Stimulated activated naive CD8-positive, alpha-beta T cell treated with anti-CD3 and anti-CD28 coated beads, Interleukin-15, Interleukin-2, amounts not matched to agents 100 ng/mL and 50 ng/mL, for 24 hours (primary cell): ENCODE measurements around the gene EIF2S1.
"Not testable (repeated sequence)": the region's sequence is repeated elsewhere in the genome, so short reads cannot be mapped to it uniquely, and the experiment has no call there.

Experiments
- H3K27ac Mint-ChIP-seq: one replicate; pipeline ENCODE4 v1.8.0; 2021; ENCODE audit warnings: mild to moderate bottlenecking, mixed read lengths
- H3K27me3 Mint-ChIP-seq: one replicate; pipeline ENCODE4 v1.8.0; 2021; ENCODE audit warnings: mixed read lengths
- H3K36me3 Mint-ChIP-seq: one replicate; pipeline ENCODE4 v1.8.0; 2021; ENCODE audit warnings: low read depth, mixed read lengths
- H3K4me1 Mint-ChIP-seq: one replicate; pipeline ENCODE4 v1.8.0; 2021; ENCODE audit warnings: low read depth, mixed read lengths
- H3K4me3 Mint-ChIP-seq: one replicate; pipeline ENCODE4 v1.8.0; 2021; ENCODE audit warnings: mild to moderate bottlenecking, mixed read lengths
- H3K9me3 Mint-ChIP-seq: one replicate; pipeline ENCODE4 v1.8.0; 2021; ENCODE audit warnings: mixed read lengths

The EIF2S1 gene

DNA sequence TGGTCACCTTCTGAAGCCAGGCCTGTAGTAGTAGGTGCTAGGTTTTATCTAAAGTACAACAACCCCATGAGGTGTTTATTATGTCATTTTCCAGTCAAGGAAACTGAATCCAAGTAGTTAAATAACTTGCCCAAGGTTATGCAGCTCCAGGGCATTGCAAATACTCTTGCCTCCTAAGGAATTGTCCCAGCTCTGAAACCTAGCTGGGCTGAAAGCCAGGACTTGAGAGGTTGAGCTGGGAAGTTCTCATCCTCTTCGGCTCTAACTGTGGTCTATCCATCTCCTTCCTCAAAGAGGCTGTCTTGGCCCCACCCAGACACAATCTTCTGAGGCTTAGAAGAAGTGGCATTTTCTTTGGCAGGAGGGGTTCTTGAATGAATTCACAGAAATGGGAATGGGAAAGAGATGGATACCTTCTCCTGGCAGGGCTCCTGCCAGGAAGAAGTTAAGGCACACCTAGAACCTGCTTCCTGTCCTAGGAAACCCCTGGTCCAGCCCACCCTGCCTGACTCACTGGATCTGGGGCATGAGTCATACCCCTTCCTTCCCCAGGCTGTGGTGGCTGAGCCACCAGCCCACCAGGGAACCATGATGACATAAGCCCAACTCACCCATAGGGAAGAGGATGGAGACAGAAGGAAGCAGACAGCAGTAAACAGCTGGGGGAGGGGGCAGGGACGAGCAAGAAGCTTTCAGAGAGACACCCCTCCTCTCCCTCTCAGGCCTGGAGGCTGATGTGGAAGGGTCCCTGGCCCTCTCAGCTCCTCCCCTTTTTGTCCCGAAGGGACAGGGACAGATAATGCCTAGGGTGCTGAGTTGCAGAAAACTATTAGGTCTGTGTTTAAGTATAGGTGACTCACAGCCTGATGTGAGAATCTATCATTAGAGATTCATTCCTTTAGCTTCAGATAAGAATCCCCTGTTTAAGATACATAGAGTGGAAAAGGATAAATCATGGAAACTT, 54.0 kb downstream of the EIF2S1 start:
- no peaks in the 10 kb centered on the region for H3K36me3 Mint-ChIP-seq
- no peaks in the 10 kb centered on the region for H3K9me3 Mint-ChIP-seq
- peaks cover 16% of the 10 kb centered on the region for H3K27me3 Mint-ChIP-seq
- no peak overlapping the region for H3K27ac Mint-ChIP-seq
- no peak overlapping the region for H3K4me3 Mint-ChIP-seq
- peaks cover 21% of the 10 kb centered on the region for H3K4me1 Mint-ChIP-seq

DNA sequence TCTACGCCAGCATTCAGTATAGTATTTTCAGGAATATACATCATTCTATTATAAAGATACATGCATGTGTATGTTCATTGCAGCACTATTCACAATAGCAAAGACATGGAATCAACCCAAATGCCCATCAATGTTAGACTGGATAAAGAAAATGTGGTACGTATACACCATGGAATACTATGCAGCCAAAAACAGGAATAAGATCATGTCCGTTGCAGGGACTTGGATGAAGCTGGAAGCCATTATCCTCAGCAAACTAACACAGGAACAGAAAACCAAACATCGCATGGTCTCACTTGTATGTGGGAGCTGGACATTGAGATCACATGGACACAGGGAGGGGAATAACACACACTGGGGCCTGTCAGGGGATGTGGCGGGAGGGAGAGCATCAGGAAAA, 55.5 kb downstream of the EIF2S1 start:
- H3K27ac Mint-ChIP-seq, H3K4me3 Mint-ChIP-seq, H3K9me3 Mint-ChIP-seq, H3K36me3 Mint-ChIP-seq: not testable (repeated sequence)
- H3K4me1 Mint-ChIP-seq, result peaks cover 21% of the 10 kb centered on the region
- H3K27me3 Mint-ChIP-seq, result peaks cover 13% of the 10 kb centered on the region

DNA sequence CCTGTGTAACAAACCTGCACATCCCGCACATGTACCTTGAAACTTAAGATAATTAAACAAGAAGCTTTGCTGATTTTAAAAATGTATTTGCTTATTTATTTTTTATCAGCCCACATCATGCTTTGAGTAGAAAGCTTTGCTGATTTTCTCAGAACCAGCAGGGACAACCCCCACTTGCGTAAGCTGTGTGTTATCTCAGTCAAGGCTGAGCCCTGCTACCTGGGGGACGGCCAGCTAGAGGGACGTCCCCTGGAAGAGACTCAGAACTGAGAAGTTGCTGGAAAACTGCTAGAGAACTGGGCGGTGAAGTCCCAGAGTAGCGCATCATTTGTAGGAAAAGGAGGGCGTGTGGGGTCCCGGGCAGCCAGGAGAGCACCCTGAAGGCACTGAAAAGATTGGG, 56.0 kb downstream of the EIF2S1 start:
- Mint-ChIP-seq H3K27me3 (peaks cover 8% of the 10 kb centered on the region), H3K27ac (no peak overlapping the region), H3K4me3 (no peak overlapping the region), H3K9me3 (no peaks in the 10 kb centered on the region), H3K4me1 (peaks cover 21% of the 10 kb centered on the region), H3K36me3 (no peaks in the 10 kb centered on the region)

- Mint-ChIP-seq H3K27me3 (peaks cover 5% of the 10 kb centered on the region), H3K4me1 (peaks cover 21% of the 10 kb centered on the region), H3K36me3 (no peaks in the 10 kb centered on the region), H3K4me3 (no peak overlapping the region), H3K27ac (no peak overlapping the region), H3K9me3 (no peaks in the 10 kb centered on the region)
Measured at GRCh38 chr14:67416810-67417209, 56.7 kb downstream of the EIF2S1 start.

- no peaks in the 10 kb centered on the region for H3K9me3 Mint-ChIP-seq
Measured at GRCh38 chr14:67417633-67418032, 57.5 kb downstream of the EIF2S1 start.

GRCh38 chr14:67418401-67419191, 58.5 kb downstream of the EIF2S1 start:
- Mint-ChIP-seq H3K9me3 (no peaks in the 10 kb centered on the region), H3K36me3 (no peaks in the 10 kb centered on the region), H3K4me1 (peaks cover 16% of the 10 kb centered on the region), H3K27me3 (peaks cover 5% of the 10 kb centered on the region), H3K27ac (no peak overlapping the region), H3K4me3 (no peak overlapping the region)

More at GRCh38 chr14:67417633-67418032, 57.5 kb downstream of the EIF2S1 start:
- Mint-ChIP-seq H3K27me3 (no peaks in the 10 kb centered on the region), H3K27ac (no peak overlapping the region), H3K4me1 (peaks cover 17% of the 10 kb centered on the region), H3K4me3 (no peak overlapping the region), H3K36me3 (no peaks in the 10 kb centered on the region)

DNA sequence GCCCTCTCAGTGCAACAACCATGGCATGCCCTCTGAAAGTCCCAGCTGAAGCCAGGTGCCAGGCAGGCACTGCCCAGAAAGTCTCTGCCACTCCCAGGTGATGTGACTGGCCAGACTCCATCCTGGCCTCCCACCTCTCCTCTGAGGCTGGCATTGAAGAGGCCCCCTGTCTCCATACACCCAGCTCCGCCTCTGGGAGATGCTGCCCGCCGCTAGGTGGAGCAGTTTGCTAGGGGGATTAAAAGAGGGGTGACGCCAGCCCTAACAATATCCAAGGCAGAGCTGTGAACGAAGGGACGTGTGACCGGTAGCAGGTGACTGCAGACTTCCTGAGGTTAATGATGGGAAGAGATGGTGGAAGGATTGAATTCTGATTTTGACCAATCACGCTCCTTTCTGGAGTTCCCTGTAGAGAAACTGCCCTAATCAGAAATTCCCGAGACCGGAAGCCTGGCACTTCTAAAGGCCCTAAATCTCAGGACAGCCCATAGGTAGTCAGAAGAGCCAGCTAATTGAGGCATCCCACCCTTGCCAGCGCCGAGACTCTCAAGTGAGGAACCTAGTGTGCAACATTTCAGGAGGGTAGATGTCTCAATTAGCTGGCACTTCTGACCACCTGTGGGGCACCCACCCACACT, 60.1 kb downstream of the EIF2S1 start:
- no peaks in the 10 kb centered on the region for H3K36me3 Mint-ChIP-seq
- H3K27ac Mint-ChIP-seq, result no peak overlapping the region

DNA sequence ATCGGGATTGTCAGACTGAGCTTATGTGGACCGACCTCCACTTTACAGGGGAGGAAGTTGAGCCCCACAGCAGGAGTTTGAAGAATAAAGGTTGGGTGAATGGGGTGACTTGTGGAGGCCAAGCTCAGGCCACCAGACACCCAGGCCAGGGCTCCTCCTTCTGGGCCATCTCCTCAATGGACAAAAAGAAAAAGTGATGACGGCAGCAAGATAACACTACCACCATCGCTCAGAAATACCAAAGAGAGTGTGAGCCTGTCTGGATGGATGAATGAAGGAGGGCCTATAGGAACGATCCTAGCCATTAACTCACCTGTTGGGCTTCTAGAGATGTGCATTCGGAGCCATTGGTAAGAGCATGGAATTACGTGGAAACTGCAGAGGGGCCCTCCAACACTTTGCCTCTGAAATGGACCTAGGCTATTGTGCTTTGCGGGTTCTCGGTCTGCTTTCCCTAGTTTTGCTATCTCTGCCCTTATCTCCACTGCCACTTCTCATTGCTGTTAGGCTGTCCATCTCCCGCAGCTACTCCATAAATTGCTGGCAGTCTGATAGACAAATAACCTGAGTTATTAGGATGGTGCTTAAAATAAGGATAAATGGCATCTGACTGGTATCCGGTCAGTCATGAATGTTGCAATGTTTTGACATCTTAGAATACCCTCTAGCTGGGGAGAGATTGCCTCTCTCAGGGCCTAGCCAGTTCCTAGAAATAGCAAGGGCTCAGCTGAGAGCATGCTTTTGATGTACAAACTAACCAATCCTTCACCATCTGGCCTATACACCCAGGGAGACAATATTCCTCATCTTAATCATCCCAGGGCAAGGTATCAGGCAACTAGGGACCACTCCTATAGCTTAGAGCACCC, 61.5 kb downstream of the EIF2S1 start:
- Mint-ChIP-seq H3K27ac (no peak overlapping the region), H3K36me3 (no peaks in the 10 kb centered on the region), H3K9me3 (no peaks in the 10 kb centered on the region), H3K27me3 (peaks cover 21% of the 10 kb centered on the region), H3K4me3 (no peak overlapping the region), H3K4me1 (peaks cover 2% of the 10 kb centered on the region)

More for the DNA sequence above, 60.1 kb downstream of the EIF2S1 start:
- Mint-ChIP-seq H3K4me1 (peaks cover 4% of the 10 kb centered on the region), H3K9me3 (no peaks in the 10 kb centered on the region), H3K27me3 (peaks cover 16% of the 10 kb centered on the region), H3K4me3 (no peak overlapping the region)

DNA sequence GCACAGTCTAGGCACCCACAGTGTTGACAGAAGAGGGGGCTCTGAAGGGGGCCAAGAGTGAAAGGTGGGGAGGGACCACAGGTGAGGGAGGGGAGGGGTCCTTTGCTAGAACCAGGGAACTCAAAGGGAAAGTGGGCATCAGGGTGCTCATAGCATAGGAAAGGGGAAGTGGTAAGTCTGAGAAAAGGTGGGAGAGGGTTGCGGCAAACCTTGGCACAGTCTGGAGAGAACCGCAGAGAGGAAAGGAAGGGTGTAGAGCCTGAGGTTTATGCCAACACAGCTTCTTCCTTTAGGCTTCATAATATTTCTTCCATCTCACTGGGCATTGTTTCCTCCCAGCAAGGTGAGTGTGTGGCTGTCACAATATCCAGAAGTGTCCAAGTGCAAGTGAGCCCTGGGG, 63.3 kb downstream of the EIF2S1 start:
- Mint-ChIP-seq H3K36me3 (no peaks in the 10 kb centered on the region), H3K4me1 (no peaks in the 10 kb centered on the region), H3K27me3 (peaks cover 29% of the 10 kb centered on the region), H3K27ac (no peak overlapping the region), H3K4me3 (no peak overlapping the region), H3K9me3 (no peaks in the 10 kb centered on the region)

DNA sequence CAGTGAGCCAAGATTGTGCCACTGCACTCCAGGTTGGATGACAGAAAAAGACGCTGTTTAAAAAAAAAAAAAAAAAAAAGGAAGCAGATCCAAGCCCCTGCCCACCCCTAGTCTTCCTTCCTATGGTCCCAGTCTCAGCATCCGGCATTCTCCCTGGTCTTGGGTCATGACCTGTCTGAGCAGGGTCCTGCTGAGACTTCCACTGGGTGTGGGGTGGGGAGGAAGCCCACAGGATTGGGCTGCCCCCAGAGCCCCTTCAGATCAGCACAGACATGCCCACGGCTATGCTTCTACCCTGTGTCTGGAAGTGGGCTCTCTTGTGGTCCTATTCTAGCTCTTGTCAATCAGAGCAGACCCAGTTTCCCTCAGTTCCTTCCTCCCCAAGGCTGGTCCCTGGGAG, 64.4 kb downstream of the EIF2S1 start:
- H3K4me1 Mint-ChIP-seq, result no peaks in the 10 kb centered on the region
- H3K9me3 Mint-ChIP-seq, result no peaks in the 10 kb centered on the region
- no peaks in the 10 kb centered on the region for H3K36me3 Mint-ChIP-seq
- no peak overlapping the region for H3K4me3 Mint-ChIP-seq
- H3K27ac Mint-ChIP-seq, result no peak overlapping the region
- H3K27me3 Mint-ChIP-seq, result peaks cover 29% of the 10 kb centered on the region

DNA sequence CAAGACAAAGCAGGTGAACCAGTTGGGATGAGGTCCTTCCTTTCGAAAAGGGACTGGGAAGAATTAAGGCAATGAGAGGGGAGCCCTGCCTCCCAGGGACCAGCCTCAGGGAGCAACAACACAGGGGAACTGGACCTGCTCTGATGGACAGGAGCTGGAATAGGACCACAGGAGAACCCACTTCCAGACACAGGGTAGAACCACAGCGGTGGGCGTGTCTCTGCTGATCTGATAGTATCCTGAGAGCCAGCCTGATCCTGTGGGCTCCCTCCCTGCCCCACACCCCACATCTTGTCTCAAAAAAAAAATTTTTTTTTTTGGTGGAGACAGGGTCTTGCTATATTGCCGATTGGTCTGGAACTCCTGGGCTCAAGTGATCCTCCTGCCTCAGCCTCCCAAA, 65.5 kb downstream of the EIF2S1 start:
- Mint-ChIP-seq H3K9me3 (no peaks in the 10 kb centered on the region), H3K27ac (no peak overlapping the region), H3K36me3 (no peaks in the 10 kb centered on the region), H3K27me3 (peaks cover 29% of the 10 kb centered on the region), H3K4me1 (no peaks in the 10 kb centered on the region), H3K4me3 (no peak overlapping the region)

- H3K9me3 Mint-ChIP-seq, result no peaks in the 10 kb centered on the region
- H3K27ac Mint-ChIP-seq, result no peak overlapping the region
- H3K4me1 Mint-ChIP-seq, result no peaks in the 10 kb centered on the region
- no peaks in the 10 kb centered on the region for H3K36me3 Mint-ChIP-seq
- H3K27me3 Mint-ChIP-seq, result peaks cover 29% of the 10 kb centered on the region
- H3K4me3 Mint-ChIP-seq, result no peak overlapping the region
Measured at GRCh38 chr14:67426161-67426560, 66.0 kb downstream of the EIF2S1 start.

- no peaks in the 10 kb centered on the region for H3K4me1 Mint-ChIP-seq
- no peaks in the 10 kb centered on the region for H3K9me3 Mint-ChIP-seq
- H3K4me3 Mint-ChIP-seq, result no peak overlapping the region
- H3K27ac Mint-ChIP-seq, result no peak overlapping the region
- peaks cover 29% of the 10 kb centered on the region for H3K27me3 Mint-ChIP-seq
- no peaks in the 10 kb centered on the region for H3K36me3 Mint-ChIP-seq
Measured at GRCh38 chr14:67426983-67427606, 67.0 kb downstream of the EIF2S1 start.

DNA sequence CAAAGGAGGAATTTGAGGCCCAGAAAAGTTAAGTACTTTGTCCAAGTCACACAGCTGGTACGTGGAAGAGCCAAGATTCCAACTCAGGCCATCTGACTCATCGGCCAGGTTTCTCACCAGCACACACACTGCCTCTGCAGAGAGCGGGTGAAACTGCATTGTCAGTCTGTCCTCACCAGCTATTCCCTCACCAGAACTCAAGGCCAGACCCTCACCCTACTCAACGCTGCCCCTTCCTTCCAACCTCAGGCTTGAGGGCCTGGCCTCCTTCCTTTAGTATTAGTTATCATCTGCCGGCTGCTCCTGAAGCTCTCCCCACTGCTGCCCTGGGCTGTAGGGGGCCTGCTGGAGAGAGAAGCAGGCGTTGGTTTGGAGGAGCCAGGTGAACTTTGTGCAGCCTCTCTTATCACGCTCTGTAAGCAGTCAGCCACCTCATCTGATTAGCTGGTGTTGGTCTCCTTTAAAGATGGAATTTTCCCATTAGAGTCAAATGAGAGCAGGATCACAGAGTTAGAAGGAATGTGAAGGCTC, 68.4 kb downstream of the EIF2S1 start:
- H3K4me3 Mint-ChIP-seq, result no peak overlapping the region
- H3K36me3 Mint-ChIP-seq, result no peaks in the 10 kb centered on the region
- peaks cover 24% of the 10 kb centered on the region for H3K27me3 Mint-ChIP-seq
- no peak overlapping the region for H3K27ac Mint-ChIP-seq
- H3K9me3 Mint-ChIP-seq, result no peaks in the 10 kb centered on the region
- no peaks in the 10 kb centered on the region for H3K4me1 Mint-ChIP-seq
